NCI-H2227 treated with DMSO at 0.1 percent for 48 hours (cell line): ENCODE measurements around the gene DHX8.
A peak's percentile ranks its signal among the peaks of the same experiment; 100 is the strongest.

Source experiments
- DNase-seq: peaks from one replicate; lab custom pipeline; 2025; lab: John Stamatoyannopoulos, UW

Gene DHX8

GRCh38 chr17:43547189-43547550, 63.4 kb downstream of the DHX8 start:
- DNase-seq, result no peak

- no peak for DNase-seq
Measured at GRCh38 chr17:43547659-43548256, 64.0 kb downstream of the DHX8 start.

- DNase-seq, result no peak
Measured at GRCh38 chr17:43548689-43549379, 65.1 kb downstream of the DHX8 start.

GRCh38 chr17:43549496-43549895, 65.7 kb downstream of the DHX8 start:
- no peak for DNase-seq

- DNase-seq, result no peak
Measured at GRCh38 chr17:43550754-43551153, 67.0 kb downstream of the DHX8 start.

- no peak for DNase-seq
Measured at GRCh38 chr17:43552229-43552837, 68.6 kb downstream of the DHX8 start.

GRCh38 chr17:43553573-43553972, 69.8 kb downstream of the DHX8 start:
- no peak for DNase-seq

- no peak for DNase-seq
Measured at GRCh38 chr17:43554857-43555256, 71.1 kb downstream of the DHX8 start.

GRCh38 chr17:43556292-43556691, 72.5 kb downstream of the DHX8 start:
- no peak for DNase-seq

GRCh38 chr17:43558805-43559160, 75.0 kb downstream of the DHX8 start:
- DNase-seq, result no peak

- no peak for DNase-seq
Measured at GRCh38 chr17:43559161-43559816, 75.5 kb downstream of the DHX8 start.

GRCh38 chr17:43560461-43561427, 77.0 kb downstream of the DHX8 start:
- DNase-seq, result no peak

GRCh38 chr17:43562679-43563599, 79.2 kb downstream of the DHX8 start:
- peak; percentile 18 for DNase-seq

- no peak for DNase-seq
Measured at GRCh38 chr17:43563600-43564594, 80.1 kb downstream of the DHX8 start.

- no peak for DNase-seq
Measured at GRCh38 chr17:43568506-43569082, 84.8 kb downstream of the DHX8 start.

GRCh38 chr17:43570518-43570928, 86.7 kb downstream of the DHX8 start:
- no peak for DNase-seq

- DNase-seq, result no peak
Measured at GRCh38 chr17:43572368-43572980, 88.7 kb downstream of the DHX8 start.

- DNase-seq, result no peak
Measured at GRCh38 chr17:43573579-43574321, 90.0 kb downstream of the DHX8 start.
